ENCODE data around the gene TC2N.
"Not testable (repeated sequence)": the region's sequence is repeated elsewhere in the genome, so short reads cannot be mapped to it uniquely, and the experiment has no call there.

Gene TC2N

GRCh38 chr14:91870001-91870400 is 2.7 kb upstream of the TC2N start:
- FAIRE-seq (no peak), DNase-seq (ENCODE audit: low spot score) (peak; percentile 13)

- DNase-seq (ENCODE audit: low spot score) (no peak), FAIRE-seq (no peak)
Measured at GRCh38 chr14:91869556-91869955, 2.2 kb upstream of the TC2N start.

- FAIRE-seq (no peak), DNase-seq (ENCODE audit: low spot score) (no peak)
Measured at GRCh38 chr14:91866511-91867295, 633 bp downstream of the TC2N start.

- no peak for FAIRE-seq
Measured at GRCh38 chr14:91866061-91866460, 1.3 kb downstream of the TC2N start.

GRCh38 chr14:91862417-91862816 is 4.9 kb downstream of the TC2N start:
- FAIRE-seq = no peak
- DNase-seq (ENCODE audit: low spot score) = no peak

More at GRCh38 chr14:91866061-91866460, 1.3 kb downstream of the TC2N start:
- DNase-seq (ENCODE audit: low spot score) = peak; percentile 40

GRCh38 chr14:91861091-91861490 is 6.2 kb downstream of the TC2N start:
- FAIRE-seq (no peak), DNase-seq (ENCODE audit: low spot score) (no peak)

GRCh38 chr14:91860238-91860637 is 7.1 kb downstream of the TC2N start:
- FAIRE-seq (no peak), DNase-seq (ENCODE audit: low spot score) (no peak)

GRCh38 chr14:91858536-91859275 is 8.6 kb downstream of the TC2N start:
- DNase-seq (ENCODE audit: low spot score) (no peak), FAIRE-seq (no peak)

GRCh38 chr14:91857614-91858013 is 9.7 kb downstream of the TC2N start:
- no peak for FAIRE-seq

GRCh38 chr14:91854327-91854934 is 12.9 kb downstream of the TC2N start:
- FAIRE-seq (no peak), DNase-seq (ENCODE audit: low spot score) (no peak)

More at GRCh38 chr14:91857614-91858013, 9.7 kb downstream of the TC2N start:
- no peak for DNase-seq (ENCODE audit: low spot score)

- DNase-seq (ENCODE audit: low spot score) = no peak
- FAIRE-seq = no peak
Measured at GRCh38 chr14:91851563-91851962, 15.8 kb downstream of the TC2N start.

GRCh38 chr14:91848504-91849001 is 18.8 kb downstream of the TC2N start:
- FAIRE-seq (no peak), DNase-seq (ENCODE audit: low spot score) (no peak)

GRCh38 chr14:91847693-91848092 is 19.6 kb downstream of the TC2N start:
- FAIRE-seq (no peak), DNase-seq (ENCODE audit: low spot score) (no peak)

- FAIRE-seq = no peak
Measured at GRCh38 chr14:91845652-91846051, 21.7 kb downstream of the TC2N start.

GRCh38 chr14:91845056-91845455 is 22.3 kb downstream of the TC2N start:
- DNase-seq (ENCODE audit: low spot score); FAIRE-seq: not testable (repeated sequence)

More at GRCh38 chr14:91845652-91846051, 21.7 kb downstream of the TC2N start:
- no peak for DNase-seq (ENCODE audit: low spot score)

- no peak for FAIRE-seq
Measured at GRCh38 chr14:91844029-91844428, 23.3 kb downstream of the TC2N start.

GRCh38 chr14:91843437-91843836 is 23.9 kb downstream of the TC2N start:
- no peak for FAIRE-seq
- DNase-seq (ENCODE audit: low spot score) = no peak

More at GRCh38 chr14:91844029-91844428, 23.3 kb downstream of the TC2N start:
- no peak for DNase-seq (ENCODE audit: low spot score)

- FAIRE-seq (no peak), DNase-seq (ENCODE audit: low spot score) (no peak)
Measured at GRCh38 chr14:91841065-91841464, 26.3 kb downstream of the TC2N start.

GRCh38 chr14:91839749-91840148 is 27.6 kb downstream of the TC2N start:
- FAIRE-seq (no peak), DNase-seq (ENCODE audit: low spot score) (no peak)

- FAIRE-seq = no peak
- DNase-seq (ENCODE audit: low spot score) = no peak
Measured at GRCh38 chr14:91837076-91837475, 30.3 kb downstream of the TC2N start.

- DNase-seq (ENCODE audit: low spot score) (no peak), FAIRE-seq (no peak)
Measured at GRCh38 chr14:91835920-91836843, 31.2 kb downstream of the TC2N start.

Data from urothelium cell line (cell line).